Measurements from ENCODE around the gene STARD8.

The STARD8 gene

DNA sequence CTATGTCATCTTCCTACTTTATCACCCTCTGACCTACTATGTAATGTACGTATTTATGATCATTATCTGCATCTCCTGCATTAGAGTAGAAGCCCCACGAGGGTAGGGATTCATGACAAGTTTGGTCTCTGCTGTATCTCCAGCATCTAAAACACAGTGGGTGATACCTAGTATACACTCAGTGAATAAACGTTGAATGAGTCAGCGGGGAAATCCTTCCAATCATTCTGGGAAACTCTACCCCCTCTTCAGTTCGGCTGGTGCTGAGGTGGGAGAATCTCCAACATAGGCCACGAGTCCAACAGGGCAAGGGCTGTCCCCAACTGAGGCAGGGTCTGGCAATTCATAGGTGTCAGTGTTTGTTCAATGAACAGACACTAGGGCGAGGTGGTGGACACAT is 106.9 kb downstream of the STARD8 start:
- DNase-seq, result no peak

DNA sequence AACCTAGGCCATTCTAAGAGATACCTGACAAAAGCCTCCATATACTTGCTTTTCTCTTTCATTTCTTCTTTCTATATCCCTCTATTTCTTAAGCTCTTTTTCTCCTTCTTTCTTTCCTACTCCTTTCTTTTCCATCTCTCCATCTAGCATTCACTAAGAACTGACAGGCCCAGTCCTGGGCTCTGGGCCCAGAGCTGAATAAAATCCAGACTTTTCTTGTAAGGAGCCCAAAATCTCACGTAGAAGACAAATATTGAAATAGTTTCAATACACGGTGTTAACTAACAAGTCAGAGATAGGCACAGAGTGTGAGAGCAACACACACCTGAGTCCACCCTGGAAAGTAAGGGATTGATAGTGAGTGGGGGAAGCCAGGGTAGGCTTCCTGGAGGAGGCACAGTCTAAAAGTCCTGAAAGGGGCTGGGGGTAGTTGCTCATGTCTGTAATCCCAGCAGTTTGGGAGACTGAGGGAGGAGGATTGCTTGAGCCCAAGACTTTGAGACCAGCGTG is 108.2 kb downstream of the STARD8 start:
- DNase-seq, result no peak

DNA sequence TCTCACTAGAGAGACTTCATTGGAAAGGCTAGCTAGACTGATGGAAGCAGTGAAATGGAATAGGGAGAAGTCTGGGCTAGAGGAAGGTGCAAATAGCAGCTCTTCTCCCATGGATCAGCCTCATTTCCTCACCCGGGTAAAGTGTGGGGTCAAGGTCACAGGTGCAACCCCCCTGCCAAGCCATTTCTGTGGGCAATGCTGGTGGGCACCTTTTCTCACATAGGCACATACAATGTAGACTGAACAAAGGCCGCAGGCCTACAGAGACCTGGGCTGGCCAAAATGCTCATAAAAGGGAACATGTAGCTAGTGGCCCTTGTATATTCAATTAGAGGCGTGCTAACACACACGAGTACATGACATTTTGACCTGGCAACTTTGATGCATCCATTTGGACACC is 109.9 kb downstream of the STARD8 start:
- DNase-seq, result no peak

DNA sequence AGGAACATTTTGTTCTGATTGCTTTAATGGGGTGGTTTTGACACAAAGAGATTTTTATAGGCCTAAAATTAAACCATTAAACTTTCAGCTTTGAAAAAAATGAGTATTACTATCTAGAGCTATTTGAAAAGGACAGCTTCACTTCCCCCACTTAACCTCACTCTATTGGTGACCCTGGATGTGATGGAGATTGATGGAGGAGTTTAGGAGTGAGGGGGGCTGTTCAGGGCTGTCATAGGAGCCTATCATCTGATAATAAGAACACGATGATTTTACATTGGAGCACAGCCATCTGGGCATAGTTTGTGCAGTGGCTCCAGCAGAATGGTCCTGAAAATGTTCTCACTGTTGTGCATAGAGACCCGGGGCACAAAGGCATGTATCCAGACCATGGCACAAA is 110.3 kb downstream of the STARD8 start:
- no peak for DNase-seq

DNA sequence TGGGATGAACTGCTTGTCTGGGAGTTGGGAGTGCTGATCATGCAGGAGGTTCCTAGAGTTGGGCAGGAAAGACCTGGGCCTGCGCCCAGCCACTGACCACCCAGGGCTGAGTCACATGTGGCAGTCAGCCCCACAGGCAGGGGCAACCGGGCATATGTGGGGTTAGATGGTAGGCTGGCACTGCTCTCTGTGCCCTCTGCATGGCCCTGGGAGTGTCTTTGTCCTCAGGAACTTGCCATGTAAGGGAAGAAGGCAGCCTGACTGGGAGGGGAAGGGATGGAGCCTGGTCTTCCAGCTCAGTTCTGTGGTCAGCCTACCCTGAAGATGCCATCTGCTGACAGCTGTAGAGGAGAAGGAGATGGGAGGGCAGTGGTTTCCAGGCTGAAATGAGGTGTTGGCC is 111.2 kb downstream of the STARD8 start:
- no peak for DNase-seq

DNA sequence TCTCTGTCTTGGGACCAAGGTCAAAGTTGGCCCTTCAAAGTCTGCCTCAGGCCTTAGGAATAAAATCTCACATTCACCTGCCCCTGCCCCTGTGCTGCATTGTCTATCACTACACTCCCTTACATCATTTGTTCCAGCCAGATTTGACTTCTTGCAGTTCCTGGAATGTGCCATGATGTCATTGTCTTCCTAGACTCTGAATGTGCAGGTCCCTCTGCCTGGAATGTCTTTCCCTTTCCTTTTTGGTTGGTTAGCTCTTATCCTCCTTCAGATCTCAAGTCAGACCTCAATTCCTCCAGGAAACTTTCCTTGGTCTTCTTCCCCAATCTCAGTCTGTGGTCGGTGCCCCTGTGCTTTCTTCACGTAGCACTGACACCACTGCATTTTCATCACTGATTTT is 113.6 kb downstream of the STARD8 start:
- no peak for DNase-seq

DNA sequence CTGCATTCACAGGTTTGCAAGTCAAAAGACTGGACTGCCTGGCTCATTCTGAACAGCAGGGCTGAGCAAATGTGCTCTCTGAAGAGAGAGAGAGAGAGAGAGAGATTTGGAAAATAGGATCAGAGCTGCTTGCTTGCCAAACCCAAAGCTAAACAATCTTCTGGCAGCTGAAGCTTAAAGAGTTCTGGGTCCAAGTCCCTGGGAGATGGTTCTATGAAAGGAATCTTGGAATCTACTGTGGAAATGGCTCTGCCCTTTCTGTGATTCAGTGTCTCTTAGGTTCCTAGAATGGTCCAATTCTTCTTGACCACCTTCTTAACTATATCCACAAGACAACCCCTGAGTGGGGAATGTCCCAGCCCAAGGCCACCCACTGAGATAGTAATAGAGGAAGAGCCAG is 115.3 kb downstream of the STARD8 start:
- no peak for DNase-seq

DNA sequence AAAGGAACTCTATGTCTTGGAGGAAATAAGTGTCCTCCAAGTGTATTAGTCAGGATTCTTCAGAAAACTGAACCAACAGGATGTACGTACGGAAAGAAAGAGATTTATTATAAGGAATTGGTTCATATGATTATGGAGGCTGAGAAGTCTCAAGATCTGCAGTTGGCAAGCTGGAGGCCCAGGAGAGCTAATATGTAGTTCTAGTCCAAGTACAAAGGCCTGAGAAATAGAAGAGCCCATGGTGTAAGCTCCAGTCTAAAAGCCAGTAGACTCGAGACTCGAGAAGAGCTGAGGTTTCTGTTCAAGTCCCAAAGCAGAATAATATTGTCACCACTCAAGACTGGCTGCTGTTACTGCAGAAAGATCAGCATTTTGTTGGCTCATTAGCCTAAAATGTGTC is 116.0 kb downstream of the STARD8 start:
- no peak for DNase-seq
